Hematopoietic multipotent progenitor cell (in vitro differentiated cells): ENCODE data around the gene CDC14A. TPM values are rescaled to one million over a fixed set of nuclear protein-coding genes. Genes with fewer than 3 reads are reported as not detected.

Source experiments
- DNase-seq, 3 donors: peaks; one replicate each; pipeline ENCODE4 v3.0.0-alpha.2; 2011 to 2015; ENCODE audit warnings: low read depth in 2 of 3, low spot score in 2 of 3
- total RNA-seq: library from RNA; depleted of rRNA; stranded (reverse); fragments of >200 nt; gene quantifications from one replicate; pipeline ENCODE4 v1.2.3, GENCODE V29; 2012

CDC14A gene
- total RNA-seq, 1 donor, result 39.6 TPM

DNA sequence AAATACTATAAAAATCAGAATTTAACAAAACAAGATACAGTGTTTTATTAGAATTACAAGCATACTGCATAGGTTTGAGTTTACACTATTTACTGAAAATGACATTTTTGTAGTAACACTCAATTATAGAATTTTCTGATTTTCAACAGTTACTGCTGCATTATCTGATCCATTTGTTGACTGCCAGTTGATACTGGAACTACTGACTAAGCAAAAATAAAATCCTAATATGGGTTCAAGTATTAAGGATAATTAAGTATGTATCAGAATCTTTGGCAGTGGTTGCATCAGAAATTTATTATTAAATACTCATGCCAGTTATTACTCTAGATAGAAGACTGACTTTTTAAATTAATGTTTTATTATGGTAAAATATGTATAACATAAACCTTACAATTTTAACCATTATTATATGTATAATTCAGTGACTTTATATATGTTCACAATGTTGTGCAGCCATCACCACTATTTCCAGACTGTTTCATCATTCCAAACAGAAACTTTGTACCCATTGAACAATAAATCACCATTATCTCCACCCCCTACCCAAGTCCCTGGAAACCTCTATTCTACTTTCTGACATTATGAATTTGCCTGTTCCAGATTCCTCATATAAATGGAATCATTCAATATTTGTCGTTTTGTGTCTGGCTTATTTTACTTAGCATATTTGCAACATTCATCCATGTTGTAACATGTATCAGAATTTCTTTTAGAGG, 127.5 kb downstream of the CDC14A start:
- DNase-seq, result no peak

DNA sequence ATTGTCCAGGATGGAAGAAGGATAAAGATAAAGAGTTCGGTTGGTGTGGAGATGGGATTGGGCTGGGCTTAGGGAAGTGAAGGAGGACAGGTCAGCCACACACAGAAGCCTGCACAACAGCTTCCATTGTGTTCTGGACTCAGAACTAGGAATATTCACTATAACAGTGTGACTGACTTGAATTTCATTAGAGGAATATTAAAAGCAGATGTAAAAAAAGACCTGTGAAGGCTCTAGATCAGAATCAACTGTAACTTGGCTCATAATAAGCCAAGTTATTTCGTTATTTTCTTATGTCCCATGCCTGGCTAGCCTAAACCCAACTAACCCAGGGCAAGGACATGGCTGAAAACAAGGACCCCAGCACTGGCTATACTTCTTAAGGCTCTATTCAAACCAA, 129.0 kb downstream of the CDC14A start:
- DNase-seq, result no peak

DNA sequence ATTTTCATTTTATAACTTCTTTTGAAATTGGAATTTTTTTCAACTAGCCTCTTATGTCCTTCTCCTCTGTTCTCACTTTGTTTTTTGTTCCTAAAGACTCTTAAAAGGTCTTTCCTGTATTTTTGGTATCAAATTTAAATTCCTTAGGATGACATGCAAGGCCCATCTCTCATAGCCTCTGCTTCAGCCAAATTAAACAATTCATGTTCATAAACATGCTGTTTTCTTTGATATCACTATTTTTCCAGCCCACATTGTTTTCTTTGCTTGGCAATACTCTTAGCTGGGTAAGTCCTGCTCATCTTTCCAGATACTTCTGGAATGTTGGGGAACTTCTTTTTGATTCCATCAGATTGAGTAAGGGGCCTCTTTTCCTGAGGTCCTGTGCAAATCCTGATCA, 129.9 kb downstream of the CDC14A start:
- no peak for DNase-seq

DNA sequence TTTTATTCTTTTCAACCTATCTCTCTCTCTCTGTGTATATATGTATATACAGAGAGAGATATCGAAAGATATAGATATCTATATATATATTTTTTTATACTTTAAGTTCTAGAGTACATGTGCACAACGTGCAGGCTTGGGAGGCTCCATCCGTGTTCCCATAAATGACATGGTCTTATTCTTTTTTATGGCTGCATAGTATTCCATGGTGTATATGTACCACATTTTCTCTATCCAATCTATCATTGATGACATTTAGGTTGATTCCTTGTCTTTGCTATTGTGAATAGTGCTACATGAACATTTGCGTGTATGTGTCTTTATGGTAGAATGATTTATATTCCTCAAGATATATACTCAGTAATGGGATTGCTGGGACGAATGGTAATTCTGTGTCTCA, 130.4 kb downstream of the CDC14A start:
- DNase-seq, result no peak

DNA sequence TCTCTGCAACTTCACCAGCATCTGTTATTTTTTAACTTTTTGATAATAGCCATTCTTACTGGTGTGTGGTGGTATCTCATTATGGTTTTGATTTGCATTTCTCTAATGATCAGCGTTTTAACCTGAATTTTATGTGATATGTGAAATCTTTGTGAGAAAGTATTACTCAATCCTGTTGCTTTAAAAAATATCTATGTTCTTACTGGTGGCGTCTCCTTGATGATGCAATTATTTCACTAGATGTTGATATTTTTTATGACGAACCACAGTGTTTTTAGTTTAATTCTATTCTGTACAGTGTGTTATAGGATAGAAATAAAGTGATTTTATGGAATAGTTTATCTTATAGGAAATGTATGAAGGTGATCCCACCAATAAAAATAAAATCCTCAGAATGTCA, 130.9 kb downstream of the CDC14A start:
- no peak for DNase-seq

DNA sequence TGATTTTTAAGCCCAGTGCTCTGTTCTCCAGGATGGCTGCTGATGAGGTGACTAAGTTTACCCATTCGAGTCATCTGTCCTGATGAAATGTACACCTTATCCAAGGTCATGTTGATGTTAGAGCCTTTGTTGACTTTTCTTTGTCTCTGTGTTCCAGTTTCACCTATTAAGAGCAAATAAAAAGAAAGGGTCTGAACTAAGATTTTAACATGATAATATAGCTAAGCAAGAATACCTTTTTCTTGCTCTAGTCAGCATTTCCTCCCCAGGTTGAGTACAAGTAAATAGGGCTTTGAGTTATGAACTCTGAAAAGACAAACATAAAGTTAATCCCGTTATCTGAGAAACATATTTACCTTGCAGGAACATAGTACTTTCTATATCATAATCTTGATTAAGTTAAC, 133.6 kb downstream of the CDC14A start:
- DNase-seq, result no peak

DNA sequence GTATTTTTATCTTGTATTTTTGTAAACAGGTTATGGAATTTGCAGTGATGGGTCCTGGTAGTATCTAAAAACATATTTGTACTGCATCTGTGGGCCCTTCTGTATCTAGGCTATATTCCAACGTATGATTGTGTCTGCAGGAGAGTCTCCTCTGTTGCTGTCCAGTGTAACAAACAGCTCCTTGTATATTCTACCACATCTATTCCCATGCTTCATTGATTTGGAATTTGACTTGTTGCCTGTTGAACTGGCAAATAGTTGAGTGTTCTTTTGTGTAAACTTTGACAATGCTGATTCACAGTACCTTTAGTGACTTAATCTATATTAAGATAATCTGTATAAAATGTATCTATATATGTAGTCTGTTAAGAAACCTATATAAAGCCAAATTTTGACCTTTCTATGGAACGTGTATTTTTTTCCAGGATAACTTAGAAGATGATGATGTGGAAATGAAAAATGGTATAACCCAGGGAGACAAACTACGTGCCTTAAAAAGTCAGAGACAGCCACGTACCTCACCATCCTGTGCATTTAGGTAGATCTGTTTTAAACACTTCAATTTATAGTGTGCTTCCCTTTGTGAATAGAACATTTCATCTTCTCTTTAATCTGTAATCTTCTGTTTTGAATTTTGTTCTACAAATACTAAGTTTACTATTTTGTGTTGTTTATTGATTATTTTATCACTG, 142.2 kb downstream of the CDC14A start:
- no peak for DNase-seq

DNA sequence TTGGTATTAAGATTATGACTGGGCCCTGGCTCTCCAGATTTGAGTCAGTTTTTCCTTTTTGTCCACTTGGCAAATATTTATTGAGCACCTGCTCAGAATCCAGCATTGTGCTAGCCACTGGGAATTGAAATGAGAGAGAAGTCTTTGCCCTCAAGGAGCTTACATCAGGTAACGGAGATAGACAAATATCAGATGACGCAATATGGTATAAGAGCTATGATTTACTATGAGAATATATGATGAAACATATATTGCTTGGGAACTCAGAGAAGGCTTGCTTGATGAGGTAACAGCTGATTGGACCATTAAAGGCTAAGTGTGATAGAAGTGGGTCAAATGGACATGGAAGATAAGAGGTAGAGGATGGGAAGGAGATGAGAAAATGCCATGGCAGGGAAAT, 144.6 kb downstream of the CDC14A start:
- DNase-seq, result no peak

DNA sequence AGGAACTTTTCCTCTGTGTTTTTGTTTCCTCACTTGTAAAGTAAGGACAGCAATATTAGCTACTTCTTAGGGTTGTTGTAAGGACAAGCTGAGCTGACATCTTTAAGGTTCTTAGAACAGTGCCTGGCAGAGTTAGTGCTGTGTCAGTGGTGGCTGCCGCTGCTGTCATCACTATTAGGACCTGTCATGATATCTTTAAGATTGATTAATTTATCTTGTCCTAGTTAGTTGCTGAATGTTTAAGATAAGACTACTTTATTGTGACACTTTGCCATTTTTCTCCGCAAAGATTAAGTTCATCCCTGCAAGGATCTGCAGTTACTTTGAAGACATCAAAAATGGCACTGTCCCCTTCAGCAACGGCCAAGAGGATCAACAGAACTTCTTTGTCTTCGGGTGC, 145.5 kb downstream of the CDC14A start:
- DNase-seq, result no peak

DNA sequence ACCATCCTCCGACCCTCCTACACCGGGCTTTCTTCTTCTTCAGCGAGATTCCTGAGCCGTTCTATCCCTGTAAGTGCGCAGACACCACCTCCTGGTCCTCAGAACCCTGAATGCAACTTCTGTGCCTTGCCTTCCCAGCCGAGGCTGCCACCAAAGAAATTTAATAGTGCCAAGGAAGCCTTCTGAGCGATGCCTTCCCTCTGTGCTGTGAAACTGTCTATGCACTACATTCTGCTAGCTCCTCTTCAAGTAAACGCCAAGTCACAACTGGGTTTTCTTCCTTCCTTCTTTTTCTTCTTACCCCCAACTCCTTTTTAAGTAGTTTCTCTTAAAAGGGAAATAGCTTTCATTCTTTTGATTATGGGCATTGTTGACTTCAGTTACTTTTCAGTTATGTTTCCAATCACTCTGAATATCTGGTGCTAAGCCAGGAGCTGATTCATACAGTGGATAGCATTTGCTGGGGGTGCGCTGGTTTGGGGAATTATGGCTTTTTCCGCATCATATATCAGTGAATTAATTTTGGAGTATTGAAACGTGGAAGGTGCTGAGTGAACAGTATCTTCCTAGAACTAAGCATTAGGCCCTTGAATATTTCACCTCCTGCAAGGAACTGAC, 147.0 kb downstream of the CDC14A start:
- no peak for DNase-seq

DNA sequence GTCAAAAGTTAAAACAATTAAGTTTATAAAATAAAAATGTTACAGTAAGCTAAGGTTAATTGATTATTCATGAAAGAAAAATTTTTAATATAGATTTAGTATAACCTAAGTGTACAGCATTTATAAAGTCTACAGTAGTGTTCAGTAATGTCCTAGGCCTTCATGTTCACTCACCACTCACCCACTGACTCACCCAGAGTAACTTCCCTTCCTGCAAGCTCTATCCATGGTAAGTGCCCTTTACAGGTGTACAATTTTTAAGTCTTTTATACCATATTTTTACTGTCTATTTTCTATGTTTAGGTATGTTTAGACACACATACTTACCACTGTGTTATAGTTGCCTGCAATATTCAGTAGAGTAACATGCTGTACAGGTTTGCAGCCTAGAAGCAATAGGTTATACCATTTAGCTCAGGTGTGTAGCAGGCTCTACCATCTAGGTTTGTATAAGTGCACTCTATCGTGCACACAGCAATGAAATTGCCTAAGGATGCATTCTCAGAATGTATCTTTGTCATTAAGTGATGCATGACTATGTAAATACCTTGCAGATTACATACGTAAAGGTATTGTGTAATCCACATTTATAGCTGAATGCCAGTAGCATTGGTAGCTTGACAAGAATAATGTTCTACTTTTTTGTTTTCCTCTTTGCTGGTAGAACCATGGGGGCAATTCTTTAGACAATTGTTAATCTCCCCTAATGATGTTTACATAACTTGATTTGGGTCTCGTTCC, 149.9 kb downstream of the CDC14A start:
- DNase-seq, result no peak

DNA sequence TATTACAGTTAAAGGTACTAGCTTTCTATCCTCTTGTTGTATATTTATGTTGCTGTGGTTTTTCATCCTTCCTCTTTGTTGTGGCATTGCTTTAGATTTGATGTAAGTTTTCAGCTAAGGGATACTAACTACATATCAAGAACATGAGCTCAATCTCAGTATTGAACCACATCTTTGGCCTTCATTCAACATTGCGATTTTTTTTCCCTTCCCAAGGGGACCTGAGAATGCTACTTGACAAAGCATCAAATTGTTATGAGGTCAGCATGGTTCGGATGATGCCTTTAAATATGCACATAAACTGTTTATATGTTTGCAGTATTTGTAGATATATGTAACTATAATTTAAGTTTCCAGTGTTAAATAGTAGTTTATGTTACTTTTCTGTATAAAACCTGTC, 153.9 kb downstream of the CDC14A start:
- DNase-seq, result no peak

DNA sequence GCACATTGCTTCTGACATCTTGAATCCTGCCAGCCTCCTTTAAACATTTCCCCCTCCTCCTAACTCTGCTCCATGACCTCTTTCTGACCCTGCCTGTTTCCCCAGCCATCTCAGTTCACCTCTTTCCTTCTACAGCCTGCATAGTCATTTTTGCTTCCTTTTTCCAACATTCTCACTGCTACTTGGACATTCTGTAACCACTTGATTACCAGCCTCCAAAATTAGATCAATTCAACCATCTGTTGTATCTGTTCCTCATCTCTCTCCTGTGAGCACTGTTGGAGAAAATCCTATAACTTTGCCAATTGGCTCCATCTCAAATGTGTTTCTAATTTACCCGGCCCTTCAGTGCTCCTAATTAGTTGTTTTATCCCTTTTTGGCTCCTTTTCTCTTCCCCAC, 158.1 kb downstream of the CDC14A start:
- DNase-seq, result no peak

DNA sequence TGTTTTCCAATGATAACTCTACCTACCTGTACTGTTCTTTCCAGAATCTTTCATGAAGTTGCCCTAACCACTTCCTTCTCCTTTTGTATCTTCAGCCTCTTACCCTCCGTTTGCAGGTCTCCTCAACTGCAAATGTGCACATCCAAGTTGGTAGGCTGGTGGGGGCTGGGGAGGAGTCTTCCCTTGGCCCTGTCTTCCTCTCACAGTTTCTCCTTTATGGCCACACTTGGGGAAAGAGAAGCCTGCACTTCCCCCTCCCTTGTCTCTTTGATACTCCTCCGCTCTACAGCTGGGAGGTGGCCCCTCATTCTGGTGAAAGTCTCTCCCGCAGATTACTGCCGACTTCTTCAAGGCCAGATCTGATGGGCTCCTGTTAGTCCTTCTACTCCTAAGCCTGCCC, 158.8 kb downstream of the CDC14A start:
- DNase-seq, result no peak

DNA sequence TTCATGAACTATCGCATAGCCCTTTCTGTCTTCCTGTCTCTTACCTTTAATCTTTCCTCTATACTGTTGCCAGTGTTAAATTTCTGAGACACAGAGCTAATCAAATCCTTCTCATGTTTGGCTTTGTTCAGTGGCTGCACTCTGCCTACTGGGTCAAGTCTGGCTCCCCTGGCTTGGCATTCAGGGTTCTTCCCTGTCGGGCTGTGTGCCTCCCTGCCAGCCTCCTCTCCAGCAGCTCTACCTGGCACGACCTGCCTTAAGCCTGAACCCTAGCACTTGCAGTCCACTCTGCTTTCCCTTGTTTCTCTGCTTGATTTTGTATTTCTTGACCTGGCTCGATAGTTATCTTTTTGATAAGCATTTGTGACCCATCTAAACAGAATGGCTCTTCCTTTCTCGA, 159.5 kb downstream of the CDC14A start:
- DNase-seq, result no peak

DNA sequence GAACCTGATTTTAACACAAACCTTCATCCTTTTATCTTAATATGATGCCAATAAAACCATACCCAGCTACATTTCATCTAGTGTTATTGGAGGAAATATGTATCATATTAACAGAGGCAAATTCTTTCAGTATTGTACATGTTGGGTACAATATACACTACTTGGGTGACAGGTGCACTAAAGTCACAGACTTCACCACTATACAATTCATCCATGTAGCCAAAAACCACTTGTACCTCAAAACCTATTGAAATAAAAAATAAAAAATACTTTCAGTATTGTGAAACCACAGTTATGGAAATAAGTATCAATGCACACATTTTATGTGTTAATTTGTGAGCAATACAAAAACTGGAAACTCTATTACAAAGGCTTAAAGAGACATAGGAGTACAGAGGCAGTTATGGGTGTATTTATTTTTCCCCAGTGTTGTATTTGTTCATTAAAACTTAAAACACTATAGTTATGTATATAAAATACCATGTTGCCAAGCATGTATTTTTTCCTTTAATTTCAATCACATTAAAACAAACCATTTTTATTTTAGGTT, 160.6 kb downstream of the CDC14A start:
- DNase-seq, result no peak

DNA sequence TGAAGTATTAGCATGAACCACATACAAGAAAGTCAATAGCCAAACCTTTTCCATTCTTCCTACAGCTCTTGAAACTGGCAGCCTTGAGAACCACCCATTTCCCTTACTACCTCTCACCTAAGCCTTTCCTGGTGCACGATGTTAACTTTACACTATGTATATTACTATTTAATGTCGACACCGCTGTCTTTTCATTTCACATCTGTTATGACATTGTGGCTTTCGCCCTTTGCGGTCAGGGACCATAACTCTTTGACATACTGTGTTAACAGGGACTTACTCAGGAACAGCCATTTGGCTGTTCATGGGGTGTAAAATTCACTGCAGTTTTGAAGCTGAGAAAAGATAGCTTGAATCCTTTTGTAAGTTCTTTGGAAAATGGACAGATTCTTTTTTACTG, 164.6 kb downstream of the CDC14A start:
- peak in 1 of 3 donors; percentile 55 for DNase-seq

DNA sequence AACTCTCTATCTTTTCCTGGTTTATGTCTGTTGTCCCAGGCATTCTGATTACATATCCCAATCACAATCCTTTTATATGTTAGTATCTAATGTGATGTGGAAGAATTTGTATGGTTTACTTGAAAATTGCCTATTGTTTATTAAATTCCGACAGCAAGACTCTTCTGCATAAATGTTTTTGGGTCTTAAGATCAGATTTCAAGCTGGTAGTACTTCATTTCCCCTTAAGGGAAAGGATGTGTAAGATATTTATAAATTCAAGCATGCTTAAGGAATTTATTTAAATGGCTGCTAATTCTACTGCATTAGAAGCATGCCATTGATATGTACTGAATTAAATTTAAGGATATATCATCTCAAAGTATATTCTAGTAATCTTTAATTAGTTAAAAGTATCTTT, 165.2 kb downstream of the CDC14A start:
- DNase-seq, result no peak

DNA sequence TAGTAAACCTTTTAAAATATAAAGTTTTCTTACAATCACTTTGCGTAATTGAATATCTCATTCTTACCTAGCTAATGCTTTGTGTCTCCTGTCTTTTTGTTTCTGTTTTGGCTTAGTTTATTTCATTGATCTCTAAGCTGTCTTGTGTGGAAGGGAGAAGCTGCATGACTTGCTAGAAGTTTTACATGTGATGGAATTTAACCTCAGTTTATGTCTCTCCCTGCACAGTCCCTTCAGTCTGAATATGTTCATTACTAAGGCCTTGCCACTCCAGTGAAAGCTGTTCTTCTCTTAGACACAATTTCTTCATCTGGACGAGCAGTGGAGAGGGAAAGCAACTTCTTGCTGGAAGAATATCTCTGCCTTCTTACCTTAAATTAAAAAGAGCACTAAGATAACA, 165.7 kb downstream of the CDC14A start:
- no peak for DNase-seq

DNA sequence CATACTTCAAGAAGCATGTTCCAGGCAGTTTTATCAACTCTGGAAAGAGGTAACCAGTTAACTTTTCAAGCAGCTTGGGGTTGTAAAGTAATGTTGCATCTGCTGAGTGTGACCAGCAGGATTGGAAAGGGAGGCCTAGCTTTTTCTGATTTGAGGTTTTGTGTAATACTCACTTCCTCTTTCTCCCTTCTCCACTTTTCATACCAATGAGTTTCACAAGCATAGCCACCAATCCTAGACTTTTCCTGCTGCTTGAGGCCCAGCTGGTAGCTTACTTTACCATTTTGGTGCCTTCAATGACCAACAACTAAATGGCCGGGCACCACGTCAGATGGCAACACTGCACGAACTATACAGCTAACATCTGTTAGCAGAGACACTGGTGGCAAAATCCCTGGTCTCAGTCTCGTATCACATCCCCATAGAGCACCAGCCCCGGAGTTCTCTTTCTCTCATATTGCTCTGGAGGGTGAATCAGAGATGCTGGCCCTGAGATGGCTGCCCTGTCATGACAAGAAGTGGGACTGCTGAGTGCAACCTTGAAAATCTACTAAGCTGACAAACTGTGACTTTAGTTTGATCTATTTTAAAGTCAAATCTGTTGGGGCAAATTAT, 170.8 kb downstream of the CDC14A start:
- DNase-seq, result peak in 1 of 3 donors; percentile 57

DNA sequence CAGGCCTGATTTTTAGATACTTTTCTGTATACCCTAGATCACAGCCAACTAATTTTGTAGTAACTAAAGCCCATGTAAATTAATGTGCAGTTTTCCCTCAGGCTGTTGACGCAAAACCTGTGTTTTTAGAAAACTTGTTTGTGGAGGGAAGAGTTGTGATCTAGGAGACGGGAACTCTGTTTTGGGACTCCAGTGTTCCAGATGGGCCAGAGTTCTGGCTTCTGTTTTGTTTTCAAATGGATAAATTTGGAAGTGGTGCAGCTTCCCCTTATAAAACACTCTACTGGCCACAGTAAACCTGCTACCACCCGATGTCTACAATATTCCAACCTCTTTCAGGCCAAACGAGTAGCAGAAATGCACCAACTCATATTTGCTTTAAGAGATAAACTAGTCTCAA, 172.0 kb downstream of the CDC14A start:
- DNase-seq, result no peak
